SIG-M5 treated with dmso at 0.1 percent for 504 hours (cell line): ENCODE results near the gene SLCO2B1.
A peak's percentile ranks its signal among the peaks of the same experiment; 100 is the strongest.

ENCODE experiments used
- DNase-seq: peaks from one replicate; lab custom pipeline; 2025; ENCODE audit not compliant: unreplicated experiment; lab: John Stamatoyannopoulos, UW

Gene SLCO2B1

GRCh38 chr11:75193271-75193670 lies 42.4 kb downstream of the SLCO2B1 start:
- no peak for DNase-seq

GRCh38 chr11:75193711-75194110 lies 42.8 kb downstream of the SLCO2B1 start:
- no peak for DNase-seq

GRCh38 chr11:75194147-75194546 lies 43.2 kb downstream of the SLCO2B1 start:
- DNase-seq, result no peak

- DNase-seq, result no peak
Measured at GRCh38 chr11:75195167-75195962, 44.5 kb downstream of the SLCO2B1 start.

- no peak for DNase-seq
Measured at GRCh38 chr11:75196426-75196825, 45.5 kb downstream of the SLCO2B1 start.

GRCh38 chr11:75197512-75198277 lies 46.8 kb downstream of the SLCO2B1 start:
- no peak for DNase-seq

- no peak for DNase-seq
Measured at GRCh38 chr11:75198278-75198973, 47.5 kb downstream of the SLCO2B1 start.

GRCh38 chr11:75199412-75199955 lies 48.6 kb downstream of the SLCO2B1 start:
- DNase-seq, result no peak

- DNase-seq, result no peak
Measured at GRCh38 chr11:75200051-75200450, 49.1 kb downstream of the SLCO2B1 start.

- no peak for DNase-seq
Measured at GRCh38 chr11:75200531-75200930, 49.6 kb downstream of the SLCO2B1 start.

- DNase-seq, result no peak
Measured at GRCh38 chr11:75201771-75202170, 50.9 kb downstream of the SLCO2B1 start.

- DNase-seq, result no peak
Measured at GRCh38 chr11:75202195-75202594, 51.3 kb downstream of the SLCO2B1 start.

GRCh38 chr11:75203138-75203537 lies 52.2 kb downstream of the SLCO2B1 start:
- no peak for DNase-seq

- no peak for DNase-seq
Measured at GRCh38 chr11:75203641-75204011, 52.7 kb downstream of the SLCO2B1 start.

GRCh38 chr11:75204012-75204674 lies 53.2 kb downstream of the SLCO2B1 start:
- no peak for DNase-seq

- peak; percentile 68 for DNase-seq
Measured at GRCh38 chr11:75204685-75205563, 54.0 kb downstream of the SLCO2B1 start.

- DNase-seq, result no peak
Measured at GRCh38 chr11:75205564-75206020, 54.7 kb downstream of the SLCO2B1 start.

GRCh38 chr11:75208446-75208845 lies 57.5 kb downstream of the SLCO2B1 start:
- DNase-seq, result no peak

- no peak for DNase-seq
Measured at GRCh38 chr11:75212411-75212810, 61.5 kb downstream of the SLCO2B1 start.

- DNase-seq, result peak; percentile 79
Measured at GRCh38 chr11:75214411-75214821, 63.5 kb downstream of the SLCO2B1 start.
